Mesenchymal stem cell (in vitro differentiated cells and primary cell): ENCODE results near the gene BAIAP2.
A peak's percentile ranks its signal among the peaks of the same experiment; 100 is the strongest.

Source experiments
- DNase-seq: peaks from one replicate; pipeline ENCODE4 v3.0.0-alpha.2; 2013
- H2AFZ ChIP-seq: one replicate; pipeline ENCODE4 v1.6.1; 2013; ENCODE audit warnings: low read depth, mild to moderate bottlenecking, control low read depth, inconsistent platforms, low read length, moderate library complexity
- H2AK5ac ChIP-seq: 2 replicates; pipeline ENCODE4 v1.6.1; 2013; ENCODE audit warnings: low read length, moderate library complexity, mild to moderate bottlenecking, inconsistent platforms; ENCODE audit not compliant: severe bottlenecking
- H2BK120ac ChIP-seq: one replicate; pipeline ENCODE4 v1.6.1; 2013; ENCODE audit warnings: low read depth, mild to moderate bottlenecking, inconsistent platforms, low read length, moderate library complexity
- H2BK12ac ChIP-seq, 2 experiments: one replicate each; pipeline ENCODE4 v1.6.1; 2013; ENCODE audit warnings: inconsistent platforms in 2 of 2, low read length in 2 of 2, mild to moderate bottlenecking in 2 of 2, moderate library complexity in 2 of 2, control low read depth in 1 of 2
- H2BK15ac ChIP-seq: one replicate; pipeline ENCODE4 v1.6.1; 2013; ENCODE audit warnings: mild to moderate bottlenecking, low read depth, inconsistent platforms; ENCODE audit not compliant: poor library complexity, severe bottlenecking
- H2BK5ac ChIP-seq: 2 replicates; pipeline ENCODE4 v1.6.1; 2013; ENCODE audit warnings: low read depth, mild to moderate bottlenecking, low read length, control low read depth, inconsistent platforms; ENCODE audit not compliant: poor library complexity, severe bottlenecking
- H3K14ac ChIP-seq, 2 experiments: one replicate each; pipeline ENCODE4 v1.6.1; 2013; ENCODE audit warnings: inconsistent platforms in 2 of 2, low read length in 2 of 2, control low read depth in 1 of 2, mild to moderate bottlenecking in 1 of 2, moderate library complexity in 1 of 2
- H3K18ac ChIP-seq, 2 experiments: one replicate each; pipeline ENCODE4 v1.6.1; 2013; ENCODE audit warnings: inconsistent platforms in 2 of 2, low read length in 2 of 2, control low read depth in 1 of 2, low read depth in 1 of 2, mild to moderate bottlenecking in 1 of 2
- H3K23ac ChIP-seq, 2 experiments: one replicate each; pipeline ENCODE4 v1.6.1; 2013; ENCODE audit warnings: inconsistent platforms in 2 of 2, low read length in 2 of 2, mild to moderate bottlenecking in 2 of 2, moderate library complexity in 2 of 2, control low read depth in 1 of 2
- H3K27ac ChIP-seq: 2 replicates; pipeline ENCODE4 v1.5.1; 2013; ENCODE audit warnings: mild to moderate bottlenecking, moderate library complexity, low read length, control low read depth, inconsistent platforms; ENCODE audit not compliant: poor library complexity, severe bottlenecking
- H3K27me3 ChIP-seq, 2 experiments: 2 replicates each; pipeline versions ENCODE4 v1.6.1 to v1.7.0; 2013; ENCODE audit warnings: low read length in 2 of 2, mild to moderate bottlenecking in 2 of 2, moderate library complexity in 2 of 2, control low read depth in 1 of 2, inconsistent platforms in 1 of 2; ENCODE audit not compliant: control insufficient read depth in 1 of 2, insufficient read depth in 1 of 2
- H3K36me3 ChIP-seq, 2 experiments: 2 replicates each; pipeline versions ENCODE4 v1.6.1 to v1.7.0; 2013; ENCODE audit warnings: low read length in 2 of 2, control low read depth in 1 of 2, inconsistent platforms in 1 of 2, low read depth in 1 of 2, mild to moderate bottlenecking in 1 of 2; ENCODE audit not compliant: insufficient read depth in 2 of 2, control insufficient read depth in 1 of 2
- H3K4ac ChIP-seq, 2 experiments: one replicate each; pipeline ENCODE4 v1.6.1; 2013; ENCODE audit warnings: inconsistent platforms in 2 of 2, low read length in 2 of 2, mild to moderate bottlenecking in 2 of 2, moderate library complexity in 2 of 2, control low read depth in 1 of 2, low read depth in 1 of 2
- H3K4me1 ChIP-seq: 2 replicates; pipeline ENCODE4 v1.6.1; 2013; ENCODE audit warnings: low read depth, low read length, control low read depth; ENCODE audit not compliant: control insufficient read depth, insufficient read depth
- H3K4me2 ChIP-seq: 2 replicates; pipeline ENCODE4 v1.6.1; 2013; ENCODE audit warnings: low read length, mild to moderate bottlenecking, inconsistent platforms; ENCODE audit not compliant: poor library complexity, severe bottlenecking
- H3K4me3 ChIP-seq, 2 experiments: 2 replicates each; pipeline versions ENCODE4 v1.5.1 to v1.7.0; 2013; ENCODE audit warnings: low read length in 2 of 2, mild to moderate bottlenecking in 2 of 2, control low read depth in 1 of 2, low read depth in 1 of 2; ENCODE audit not compliant: insufficient read depth in 1 of 2
- H3K79me1 ChIP-seq: replicated peaks from 2 replicates; pipeline ENCODE4 v1.6.1; 2013; ENCODE audit warnings: mild to moderate bottlenecking, control low read depth, low read length, inconsistent platforms; ENCODE audit not compliant: poor library complexity, severe bottlenecking
- H3K9ac ChIP-seq: 2 replicates; pipeline ENCODE4 v1.7.0; 2013; ENCODE audit warnings: mild to moderate bottlenecking, low read length, moderate library complexity
- H3K9me3 ChIP-seq: 2 replicates; pipeline ENCODE4 v1.7.0; 2013; ENCODE audit warnings: mild to moderate bottlenecking, low read length; ENCODE audit not compliant: control insufficient read depth
- H4K8ac ChIP-seq: one replicate; pipeline ENCODE4 v1.6.1; 2013; ENCODE audit warnings: inconsistent platforms, mild to moderate bottlenecking, low read length, moderate library complexity
- H4K91ac ChIP-seq: one replicate; pipeline ENCODE4 v1.6.1; 2013; ENCODE audit warnings: mild to moderate bottlenecking, low read length, inconsistent platforms
- WGBS: methylation state at CpG from one replicate; pipeline ENCODE4 v1.1.7; 2013; ENCODE audit warnings: mixed read lengths; 5-methylcytosine and 5-hydroxymethylcytosine counted together

The BAIAP2 gene

GRCh38 chr17:81081222-81082176, 46.5 kb downstream of the BAIAP2 start:
- no peak overlapping the region for H3K4me3 ChIP-seq
- no peak overlapping the region for H4K91ac ChIP-seq
- no peaks in the 10 kb centered on the region for H3K9me3 ChIP-seq
- 93% methylated on average over 33 of the region's 33 CpGs for WGBS
- no peak overlapping the region for H2BK5ac ChIP-seq
- no peak overlapping the region for H3K14ac ChIP-seq
- peaks cover 32% of the 10 kb centered on the region for H3K4me1 ChIP-seq
- no peak overlapping the region for H2BK15ac ChIP-seq
- H3K27me3 ChIP-seq, result no peaks in the 10 kb centered on the region
- H3K9ac ChIP-seq, result no peak overlapping the region
- no peak overlapping the region for H2BK120ac ChIP-seq
- H3K36me3 ChIP-seq, result peaks cover 9 to 84% of the 10 kb centered on the region in 2 experiments
- H3K79me1 ChIP-seq, result peaks cover 52% of the 10 kb centered on the region
- H4K8ac ChIP-seq, result no peak overlapping the region
- H3K18ac ChIP-seq, result peak overlapping the region in 1 of 2 experiments; percentile 6
- no peak overlapping the region for H2BK12ac ChIP-seq
- H3K23ac ChIP-seq, result no peak overlapping the region
- H3K27ac ChIP-seq, result no peak overlapping the region
- no peak overlapping the region for H3K4me2 ChIP-seq
- H3K4ac ChIP-seq, result no peak overlapping the region
- no peak overlapping the region for H2AFZ ChIP-seq
- no peak for DNase-seq
- H2AK5ac ChIP-seq, result no peak overlapping the region

GRCh38 chr17:81082177-81083073, 47.5 kb downstream of the BAIAP2 start:
- no peak for DNase-seq
- Histone ChIP-seq H2BK120ac (no peak overlapping the region), H2BK5ac (no peak overlapping the region), H3K4me3 (no peak overlapping the region), H2AK5ac (no peak overlapping the region), H3K79me1 (peaks cover 57% of the 10 kb centered on the region), H4K8ac (no peak overlapping the region), H3K27me3 (no peaks in the 10 kb centered on the region), H3K4me2 (no peak overlapping the region), H3K9ac (no peak overlapping the region), H3K4ac (no peak overlapping the region), H2BK12ac (no peak overlapping the region), H3K23ac (no peak overlapping the region), H3K9me3 (no peaks in the 10 kb centered on the region), H2AFZ (no peak overlapping the region), H3K4me1 (peaks cover 32% of the 10 kb centered on the region), H3K36me3 (peaks cover 18 to 86% of the 10 kb centered on the region in 2 experiments), H4K91ac (no peak overlapping the region), H3K14ac (no peak overlapping the region), H3K27ac (no peak overlapping the region), H2BK15ac (no peak overlapping the region), H3K18ac (no peak overlapping the region)
- WGBS, result 93% methylated on average over 33 of the region's 33 CpGs

- Histone ChIP-seq H3K18ac (no peak overlapping the region), H2AFZ (no peak overlapping the region), H3K27me3 (no peaks in the 10 kb centered on the region), H4K8ac (no peak overlapping the region), H3K4me2 (no peak overlapping the region), H3K4me1 (peaks cover 32% of the 10 kb centered on the region), H3K23ac (no peak overlapping the region), H2BK12ac (no peak overlapping the region), H2AK5ac (no peak overlapping the region), H4K91ac (no peak overlapping the region), H3K9me3 (no peaks in the 10 kb centered on the region), H3K27ac (no peak overlapping the region), H2BK120ac (no peak overlapping the region), H2BK15ac (no peak overlapping the region), H3K36me3 (peaks cover 25 to 94% of the 10 kb centered on the region in 2 experiments), H3K14ac (no peak overlapping the region), H3K79me1 (peaks cover 62% of the 10 kb centered on the region), H3K4ac (no peak overlapping the region), H2BK5ac (no peak overlapping the region), H3K4me3 (no peak overlapping the region), H3K9ac (no peak overlapping the region)
- whole genome bisulfite sequencing, result 86% methylated on average over 27 of the region's 27 CpGs
- no peak for DNase-seq
Measured at GRCh38 chr17:81083125-81083765, 48.3 kb downstream of the BAIAP2 start.
